Measurements from ENCODE around the gene GSTO1. TPM values are rescaled to one million over a fixed set of nuclear protein-coding genes. Genes with fewer than 3 reads are reported as not detected.

The GSTO1 gene
- total RNA-seq, 1 experiment from 2014 or later, result 142 TPM

GRCh38 chr10:104268713-104269645, 14.3 kb downstream of the GSTO1 start, which contains the start of gene GSTO2:
GSTO2 (plus strand) TSS chr10:104269184; CDS start chr10:104274916, 5,732 bp downstream.
- peak; percentile 99 for DNase-seq (ENCODE audit: low spot score)

GRCh38 chr10:104273286-104273685, 18.6 kb downstream of the GSTO1 start:
- in situ Hi-C loops (cut with HindIII; ENCODE audit: low sequenced_read_pairs), result no loop called here
- DNase-seq (ENCODE audit: low spot score), result no peak

More at GRCh38 chr10:104268713-104269645, 14.3 kb downstream of the GSTO1 start, which contains the start of gene GSTO2:
- in situ Hi-C loops (cut with HindIII; ENCODE audit: low sequenced_read_pairs), result no loop called here

DNA sequence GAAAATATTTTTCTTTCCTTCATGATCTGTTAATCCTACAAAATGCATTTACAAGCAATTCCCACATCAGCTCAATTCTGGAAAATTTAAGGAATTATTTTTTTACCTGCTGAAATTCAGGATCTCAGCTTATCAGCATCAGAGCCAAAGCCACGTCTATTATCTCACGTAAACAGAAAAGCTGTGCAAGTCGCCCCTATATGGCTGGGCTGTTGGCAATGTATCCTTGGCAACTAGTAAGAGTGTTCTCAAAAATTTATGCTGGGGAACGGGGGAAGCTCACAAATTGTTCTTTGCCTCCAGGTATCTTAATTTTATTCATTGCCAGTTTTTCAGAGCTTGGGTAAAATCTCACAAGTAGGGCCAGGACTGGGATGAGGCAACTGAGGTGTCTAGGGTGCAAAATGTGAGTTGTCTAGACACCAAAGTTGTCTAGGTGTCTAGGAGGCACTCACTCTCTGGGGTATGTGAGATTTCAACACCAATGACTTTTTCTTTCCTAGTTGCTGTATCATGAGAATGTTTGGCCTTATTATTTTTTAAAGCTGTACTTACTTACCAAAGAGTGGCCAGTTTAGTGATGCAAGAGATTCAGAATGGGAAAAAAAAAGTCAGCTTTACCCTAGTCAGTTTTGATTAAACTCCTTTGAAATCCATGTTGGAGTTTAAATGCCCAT, 19.3 kb downstream of the GSTO1 start:
- DNase-seq (ENCODE audit: low spot score), result no peak
- in situ Hi-C loops (cut with HindIII; ENCODE audit: low sequenced_read_pairs), result no loop called here

GRCh38 chr10:104274762-104275721, 20.4 kb downstream of the GSTO1 start:
- in situ Hi-C loops (cut with HindIII; ENCODE audit: low sequenced_read_pairs), result no loop called here

DNA sequence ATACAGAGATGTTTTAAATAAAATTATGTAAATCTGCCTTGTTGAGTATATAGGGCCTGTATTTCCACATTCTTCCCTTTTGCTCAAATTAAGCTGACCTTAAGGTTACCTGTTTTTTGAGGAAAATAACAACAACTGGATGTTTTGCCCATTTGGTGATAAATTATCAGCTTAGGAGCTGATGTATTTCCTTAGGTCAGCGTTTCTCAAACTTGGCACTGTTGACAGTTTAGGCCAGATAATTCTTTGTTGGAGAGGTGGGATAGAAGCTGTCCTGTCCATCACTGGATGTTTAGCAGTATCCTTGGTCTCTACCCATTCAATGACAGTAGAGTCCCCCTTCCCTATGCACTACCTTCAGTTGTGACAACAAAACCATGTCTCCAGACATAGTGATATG, 21.5 kb downstream of the GSTO1 start:
- DNase-seq (ENCODE audit: low spot score), result no peak
- in situ Hi-C loops (cut with HindIII; ENCODE audit: low sequenced_read_pairs), result no loop called here

More at GRCh38 chr10:104274762-104275721, 20.4 kb downstream of the GSTO1 start:
- DNase-seq (ENCODE audit: low spot score), result peak; percentile 50

GRCh38 chr10:104277785-104278184, 23.1 kb downstream of the GSTO1 start:
- no peak for DNase-seq (ENCODE audit: low spot score)
- in situ Hi-C loops (cut with HindIII; ENCODE audit: low sequenced_read_pairs), result no loop called here

DNA sequence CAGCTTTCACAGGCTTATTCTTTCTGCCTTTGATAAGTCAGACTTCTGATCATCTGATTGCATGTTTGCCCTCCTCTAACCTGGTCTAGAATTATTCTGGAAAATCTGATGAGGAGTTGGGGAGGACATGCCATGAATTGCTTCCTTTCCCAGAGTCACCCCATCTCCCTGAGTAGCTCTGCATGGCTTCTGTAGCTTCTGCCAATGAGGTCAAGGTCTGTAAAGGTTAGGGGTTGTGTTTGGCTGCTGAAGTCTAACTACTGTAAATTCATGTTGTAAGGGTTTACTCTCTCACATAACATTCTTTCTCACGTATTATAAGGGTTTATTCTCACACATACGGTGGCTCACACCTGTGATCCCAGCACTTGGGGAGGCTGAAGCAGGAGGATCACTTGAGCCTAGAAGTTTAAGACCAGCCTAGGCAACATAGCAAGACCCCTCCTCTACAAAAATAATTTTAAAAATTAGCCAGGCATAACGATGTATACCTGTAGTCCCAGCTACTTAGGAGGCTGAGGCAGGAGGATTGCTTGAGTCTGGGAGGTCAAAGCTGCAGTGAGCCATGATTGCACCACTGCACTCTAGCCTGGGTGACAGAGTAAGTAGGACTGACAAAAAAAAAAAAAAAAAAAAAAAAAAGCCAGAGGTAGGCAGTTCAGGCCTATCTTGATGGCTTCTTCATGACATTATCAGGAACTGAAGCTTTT, 25.0 kb downstream of the GSTO1 start:
- DNase-seq (ENCODE audit: low spot score), result no peak
- in situ Hi-C loops (cut with HindIII; ENCODE audit: low sequenced_read_pairs), result no loop called here

DNA sequence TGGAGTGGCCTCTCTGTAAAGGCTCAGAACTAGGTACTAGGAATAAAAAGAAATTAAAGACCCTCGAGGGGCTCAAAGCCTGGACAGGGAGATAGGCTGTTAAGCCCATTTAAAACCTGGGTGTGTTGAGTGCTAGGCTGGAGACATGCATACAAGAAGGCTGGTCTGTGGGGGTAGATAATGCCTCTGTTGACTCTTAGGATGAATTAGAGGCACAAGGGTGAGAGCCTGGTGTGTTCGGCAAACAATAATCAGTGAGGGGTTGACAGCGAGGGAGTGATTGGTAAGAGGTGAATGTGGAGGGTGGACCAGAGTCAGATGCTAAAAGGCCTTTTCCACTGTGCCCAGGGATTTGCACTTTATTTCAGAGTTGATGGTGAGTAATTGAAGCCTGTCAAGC, 27.0 kb downstream of the GSTO1 start:
- in situ Hi-C loops (cut with HindIII; ENCODE audit: low sequenced_read_pairs), result no loop called here
- DNase-seq (ENCODE audit: low spot score), result no peak

- DNase-seq (ENCODE audit: low spot score), result no peak
- in situ Hi-C loops (cut with HindIII; ENCODE audit: low sequenced_read_pairs), result no loop called here
Measured at GRCh38 chr10:104284846-104285245, 30.2 kb downstream of the GSTO1 start.

DNA sequence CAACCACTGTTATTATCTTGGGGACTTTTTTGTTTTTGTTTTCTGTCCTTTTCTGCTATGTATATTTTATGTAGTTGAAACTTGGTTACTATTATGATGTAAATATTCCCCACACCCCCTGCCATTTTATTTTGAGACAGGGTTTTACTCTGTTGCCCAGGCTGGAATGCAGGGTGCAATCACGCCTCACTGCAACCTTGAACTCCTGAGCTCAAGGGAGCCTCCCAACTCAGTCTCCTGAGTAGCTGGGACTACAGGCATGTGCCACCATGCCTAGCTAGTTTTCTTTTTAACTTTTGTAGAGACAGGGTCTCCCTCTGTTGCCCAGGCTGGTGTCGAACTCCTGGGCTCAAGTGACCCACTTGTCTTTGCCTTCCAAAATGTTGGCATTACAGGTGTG, 32.2 kb downstream of the GSTO1 start:
- no peak for DNase-seq (ENCODE audit: low spot score)
- in situ Hi-C loops (cut with HindIII; ENCODE audit: low sequenced_read_pairs), result no loop called here

- in situ Hi-C loops (cut with HindIII; ENCODE audit: low sequenced_read_pairs), result no loop called here
Measured at GRCh38 chr10:104288355-104288754, 33.7 kb downstream of the GSTO1 start.

GRCh38 chr10:104291439-104291951, 36.8 kb downstream of the GSTO1 start:
- DNase-seq (ENCODE audit: low spot score), result peak; percentile 90
- in situ Hi-C loops (cut with HindIII; ENCODE audit: low sequenced_read_pairs), result no loop called here

More at GRCh38 chr10:104288355-104288754, 33.7 kb downstream of the GSTO1 start:
- no peak for DNase-seq (ENCODE audit: low spot score)

DNA sequence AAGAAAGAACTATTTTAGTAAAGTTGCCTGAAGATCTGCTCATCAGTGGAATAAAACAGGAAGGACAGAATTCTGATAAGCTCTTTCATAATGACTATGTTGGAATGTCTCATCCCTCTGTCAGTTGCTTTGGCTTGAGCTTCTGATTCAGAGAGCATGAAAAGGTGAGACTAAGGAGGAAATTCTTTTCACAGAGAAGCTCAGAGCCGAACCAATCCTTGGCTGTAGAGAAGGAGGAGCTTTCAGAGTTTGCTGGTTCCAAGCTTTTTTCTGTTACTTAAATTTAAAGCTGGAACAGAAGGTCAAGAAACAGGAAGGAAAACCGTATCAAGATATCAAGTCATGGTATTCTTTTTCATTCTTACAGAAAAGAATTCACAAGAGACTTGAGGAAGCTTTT, 38.3 kb downstream of the GSTO1 start:
- in situ Hi-C loops (cut with HindIII; ENCODE audit: low sequenced_read_pairs), result no loop called here
- no peak for DNase-seq (ENCODE audit: low spot score)

DNA sequence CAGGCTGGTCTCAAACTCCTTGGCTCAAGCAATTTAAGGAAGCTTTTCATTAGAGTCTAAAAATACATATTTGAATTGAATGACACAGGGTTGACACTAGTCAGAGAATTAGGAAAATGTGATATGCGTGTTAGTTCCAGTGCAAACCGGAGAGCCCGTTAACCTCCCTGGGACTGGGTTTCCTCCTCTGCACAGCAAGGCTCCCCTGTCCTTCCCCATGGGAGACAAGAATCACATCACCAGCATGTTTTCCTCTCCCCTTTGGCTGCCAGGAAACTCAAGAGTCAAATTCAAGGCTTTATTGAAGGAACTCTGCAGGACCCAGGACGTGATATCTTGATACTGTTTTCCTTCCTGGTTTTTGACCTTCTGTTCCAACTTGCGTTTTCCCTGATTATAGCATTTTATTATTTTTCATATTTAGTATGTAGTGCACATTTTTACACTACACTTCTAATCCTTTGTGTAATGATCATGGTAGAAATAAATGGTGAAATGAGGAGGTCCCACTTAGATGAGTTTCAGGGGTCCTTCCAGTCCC, 39.2 kb downstream of the GSTO1 start:
- no peak for DNase-seq (ENCODE audit: low spot score)
- in situ Hi-C loops (cut with HindIII; ENCODE audit: low sequenced_read_pairs), result no loop called here

DNA sequence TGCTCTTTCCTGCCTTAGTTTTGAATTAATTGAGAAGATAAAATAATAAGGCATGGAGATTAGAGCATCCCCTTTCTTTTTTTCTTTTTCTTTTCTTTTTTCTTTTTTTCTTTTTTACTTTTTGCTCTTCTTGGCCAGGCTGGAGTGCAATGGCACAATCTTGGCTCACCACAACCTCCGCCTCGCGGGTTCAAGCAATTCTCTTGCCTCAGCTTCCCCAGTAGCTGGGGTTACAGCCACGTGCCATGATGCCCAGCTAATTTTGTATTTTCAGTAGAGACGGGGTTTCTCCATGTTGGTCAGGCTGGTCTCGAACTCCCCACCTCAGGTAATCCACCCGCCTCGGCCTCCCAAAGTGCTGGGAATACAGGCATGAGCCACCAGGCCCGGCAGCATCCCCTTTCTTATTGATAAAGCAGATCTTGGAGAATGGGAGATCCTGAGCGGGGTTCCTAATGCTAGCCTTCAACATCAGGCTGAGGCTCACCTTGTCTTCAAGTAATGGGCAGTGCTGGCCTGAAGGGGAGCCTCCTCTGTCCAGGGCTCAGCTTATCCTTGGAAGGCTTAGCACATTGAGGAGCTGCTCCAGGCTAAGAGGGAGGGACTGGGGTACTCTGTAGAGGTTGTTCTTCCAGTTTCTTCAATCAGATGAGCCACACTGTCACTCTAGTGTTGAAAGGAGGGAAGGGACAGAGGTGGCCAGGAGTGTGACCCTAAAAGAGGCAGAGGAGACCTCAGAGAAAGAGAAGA, 42.2 kb downstream of the GSTO1 start:
- in situ Hi-C loops (cut with HindIII; ENCODE audit: low sequenced_read_pairs), result no loop called here
- no peak for DNase-seq (ENCODE audit: low spot score)

DNA sequence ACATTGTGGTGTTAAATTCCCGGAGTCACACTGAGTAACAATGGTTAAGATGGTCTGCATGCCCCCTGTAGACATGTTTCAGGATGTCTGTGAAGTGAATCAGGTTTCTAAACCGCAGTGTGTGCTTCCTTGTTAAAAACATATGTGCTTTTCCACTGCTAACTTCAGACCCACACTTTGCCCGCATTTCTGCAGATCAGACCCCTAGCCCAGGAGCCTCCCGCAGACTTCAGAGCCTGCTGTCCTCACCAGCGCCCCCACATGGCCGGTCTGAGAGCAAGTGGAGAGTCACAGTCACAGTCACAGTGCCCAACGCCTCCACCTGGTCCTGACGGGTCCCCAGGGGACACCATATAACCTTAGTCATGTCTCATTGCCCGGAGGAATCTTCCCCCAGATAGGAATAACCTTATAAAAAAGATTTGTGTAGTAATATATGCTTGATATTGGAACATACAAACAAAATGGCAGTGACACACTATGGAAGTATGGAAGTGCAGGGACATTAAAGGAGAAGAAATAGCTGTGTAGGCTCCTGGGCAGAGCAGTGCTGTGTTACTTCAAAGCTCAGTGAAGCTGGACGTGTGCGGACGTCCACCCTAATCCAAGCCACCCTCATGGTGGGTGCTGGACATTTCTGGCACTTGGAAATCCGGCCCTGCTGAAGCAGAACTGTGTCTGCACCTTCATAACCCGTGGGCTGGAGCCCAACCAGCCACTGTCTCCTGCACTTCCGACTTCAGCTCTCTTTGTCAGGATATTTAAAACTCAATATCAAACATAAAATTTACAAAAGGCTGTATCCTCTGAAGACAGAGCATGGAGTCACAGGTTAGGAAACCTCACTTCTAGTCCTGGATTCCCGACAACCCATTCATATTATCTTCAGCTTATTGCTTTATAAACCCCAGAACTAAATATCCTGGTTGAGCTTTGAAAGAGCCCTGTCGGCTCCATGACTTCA, 43.3 kb downstream of the GSTO1 start:
- no peak for DNase-seq (ENCODE audit: low spot score)
- in situ Hi-C loops (cut with HindIII; ENCODE audit: low sequenced_read_pairs), result no loop called here

Measured in G401 (cell line).